Subcutaneous abdominal adipose tissue (tissue), 5 donors: Measurements from ENCODE around the gene DRGX.

Source experiments
- H3K27ac ChIP-seq: one replicate; pipeline ENCODE4 v1.7.0; 2013; ENCODE audit warnings: low read depth, mild to moderate bottlenecking, inconsistent platforms, low read length, moderate library complexity
- H3K27me3 ChIP-seq, 5 donors: one replicate each; pipeline ENCODE4 v1.7.0; 2013; ENCODE audit warnings: low read length in 5 of 5, inconsistent platforms in 1 of 5; ENCODE audit not compliant: control insufficient read depth in 5 of 5, insufficient read depth in 4 of 5
- H3K36me3 ChIP-seq, 5 donors: one replicate each; pipeline ENCODE4 v1.7.0; 2013; ENCODE audit warnings: low read length in 5 of 5; ENCODE audit not compliant: control insufficient read depth in 5 of 5, insufficient read depth in 5 of 5
- H3K4me1 ChIP-seq, 5 donors: one replicate each; pipeline ENCODE4 v1.7.0; 2013; ENCODE audit warnings: low read length in 5 of 5, mild to moderate bottlenecking in 3 of 5, moderate library complexity in 1 of 5; ENCODE audit not compliant: control insufficient read depth in 5 of 5, insufficient read depth in 5 of 5
- H3K4me3 ChIP-seq, 5 donors: one replicate each; pipeline ENCODE4 v1.7.0; 2013; ENCODE audit warnings: low read length in 5 of 5, low read depth in 1 of 5
- H3K9ac ChIP-seq, 5 donors: one replicate each; pipeline ENCODE4 v1.7.0; 2013; ENCODE audit warnings: low read length in 5 of 5, mild to moderate bottlenecking in 4 of 5, moderate library complexity in 3 of 5
- H3K9me3 ChIP-seq, 5 donors: one replicate each; pipeline ENCODE4 v1.7.0; 2013; ENCODE audit warnings: low read length in 5 of 5; ENCODE audit not compliant: control insufficient read depth in 5 of 5
- donor health status: healthy.
- donor health status: healthy.
- donor health status: healthy.
- donor health status: healthy.
- donor health status: healthy.

The DRGX gene

DNA sequence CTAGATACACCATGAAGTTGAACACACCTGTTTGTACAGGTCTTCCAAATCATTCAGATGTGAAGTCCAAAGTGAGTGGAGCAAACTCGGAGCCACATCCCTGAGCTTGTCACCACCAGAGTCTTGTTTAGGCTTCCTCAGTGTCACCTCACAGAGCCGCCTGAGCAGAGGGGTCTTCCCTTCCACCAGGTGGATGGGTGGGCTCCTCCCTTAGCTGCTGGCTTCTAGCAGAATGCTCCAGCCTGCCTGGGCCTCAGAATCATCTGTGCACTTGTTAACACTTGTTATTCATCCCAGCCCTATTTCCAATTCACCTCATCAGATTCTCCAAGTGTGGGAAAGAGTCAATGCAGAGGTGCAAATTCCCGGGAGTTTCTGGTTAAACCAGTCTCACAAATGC, 64.5 kb downstream of the DRGX start:
- peaks cover 0 to 3% (median 0%) of the 10 kb centered on the region in 5 donors for H3K9me3 ChIP-seq
- no peak overlapping the region for H3K4me3 ChIP-seq
- H3K27me3 ChIP-seq = peaks cover 0 to 4% (median 0%) of the 10 kb centered on the region in 5 donors
- H3K36me3 ChIP-seq = no peaks in the 10 kb centered on the region
- no peak overlapping the region for H3K9ac ChIP-seq
- peaks cover 0 to 10% (median 2%) of the 10 kb centered on the region in 5 donors for H3K4me1 ChIP-seq
- no peak overlapping the region for H3K27ac ChIP-seq

DNA sequence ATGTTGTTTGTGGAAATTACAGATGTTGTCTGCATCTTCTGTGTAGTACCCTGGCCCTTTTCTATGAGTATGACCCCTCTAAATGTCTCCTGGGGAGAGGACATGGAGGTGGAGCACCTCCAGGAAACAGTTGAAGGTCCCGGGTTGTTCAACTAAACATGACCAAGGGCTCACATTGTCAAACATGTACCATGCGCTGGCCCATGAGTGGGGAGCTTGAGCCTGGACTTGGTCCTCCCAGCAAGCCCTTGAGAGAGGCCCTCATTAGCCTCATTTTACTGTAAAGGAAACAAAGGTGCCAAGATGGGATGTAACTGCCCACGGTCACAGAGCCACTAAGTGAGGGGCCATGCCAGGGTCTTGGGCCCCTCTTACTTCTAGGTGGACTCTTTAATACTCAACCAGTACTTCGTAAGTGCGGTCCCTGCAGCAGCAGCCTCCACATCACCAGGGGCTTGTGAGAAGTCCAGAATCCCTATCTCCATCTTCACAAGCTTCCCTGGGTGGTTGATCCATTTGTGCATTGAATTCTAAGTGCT, 65.7 kb downstream of the DRGX start:
- H3K4me3 ChIP-seq = no peak overlapping the region
- H3K9me3 ChIP-seq = peaks cover 0 to 3% (median 0%) of the 10 kb centered on the region in 5 donors
- no peak overlapping the region for H3K27ac ChIP-seq
- peaks cover 0 to 4% (median 0%) of the 10 kb centered on the region in 5 donors for H3K27me3 ChIP-seq
- no peak overlapping the region for H3K9ac ChIP-seq
- no peaks in the 10 kb centered on the region for H3K36me3 ChIP-seq
- peaks cover 0 to 10% (median 2%) of the 10 kb centered on the region in 5 donors for H3K4me1 ChIP-seq

DNA sequence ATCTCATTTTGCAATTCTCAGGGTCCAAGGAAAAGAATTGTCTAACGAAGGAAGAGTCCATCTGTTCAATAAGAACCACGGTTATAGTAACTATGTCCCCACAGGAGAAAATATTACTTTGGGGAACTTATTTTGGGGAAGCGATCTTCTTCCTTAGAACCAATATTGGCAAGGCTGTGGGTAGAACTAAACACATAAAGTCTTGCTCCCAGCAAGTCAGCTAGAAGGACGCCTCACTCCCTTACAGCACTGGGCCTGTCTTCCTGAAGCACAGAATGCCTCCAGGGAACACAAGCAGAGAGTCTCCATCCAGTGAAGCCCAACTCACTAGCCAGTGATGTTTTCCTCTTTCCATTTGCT, 66.8 kb downstream of the DRGX start:
- Histone ChIP-seq H3K9me3 (peaks cover 0 to 3% (median 0%) of the 10 kb centered on the region in 5 donors), H3K27ac (no peak overlapping the region), H3K27me3 (peaks cover 0 to 4% (median 0%) of the 10 kb centered on the region in 5 donors), H3K9ac (no peak overlapping the region), H3K36me3 (no peaks in the 10 kb centered on the region), H3K4me1 (peaks cover 0 to 10% (median 2%) of the 10 kb centered on the region in 5 donors), H3K4me3 (no peak overlapping the region)

DNA sequence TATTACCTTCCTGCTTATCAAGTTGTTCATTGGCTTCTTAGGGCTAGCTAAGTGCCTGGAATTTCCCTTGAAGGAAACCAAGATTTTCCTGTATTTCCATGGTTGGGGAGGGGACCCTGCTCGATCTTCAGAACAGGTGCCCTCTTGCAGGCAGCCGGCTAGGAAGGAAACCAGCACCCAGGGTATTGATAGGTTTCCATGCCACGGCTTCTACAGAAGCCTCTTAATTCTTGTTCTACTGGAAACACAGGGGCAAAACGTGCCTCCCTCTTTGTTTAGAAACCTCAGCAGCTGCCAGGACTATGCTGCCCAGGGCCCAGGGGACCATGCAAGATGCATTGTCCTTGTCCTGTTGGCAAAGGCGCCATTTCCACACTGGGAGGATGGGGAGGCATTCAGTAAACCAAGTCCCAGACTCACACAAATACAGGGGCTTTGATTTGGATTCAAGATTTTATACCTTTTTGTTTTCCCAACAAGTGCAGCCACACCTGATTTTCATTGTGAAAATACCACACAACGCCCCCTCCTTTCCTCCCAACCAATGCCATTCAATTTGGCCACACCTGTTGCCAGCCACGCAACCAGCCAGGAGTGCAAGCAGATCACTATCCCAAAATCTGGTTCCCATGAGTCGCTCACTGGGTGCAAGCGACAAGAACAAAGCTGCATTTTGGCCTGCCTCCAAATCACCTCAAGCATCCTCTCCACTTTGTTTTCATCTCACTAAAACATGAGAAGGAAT, 67.3 kb downstream of the DRGX start:
- Histone ChIP-seq H3K9ac (no peak overlapping the region), H3K4me1 (peaks cover 0 to 10% (median 2%) of the 10 kb centered on the region in 5 donors), H3K4me3 (no peak overlapping the region), H3K27me3 (peaks cover 0 to 4% (median 0%) of the 10 kb centered on the region in 5 donors), H3K36me3 (no peaks in the 10 kb centered on the region), H3K27ac (no peak overlapping the region), H3K9me3 (no peaks in the 10 kb centered on the region)

DNA sequence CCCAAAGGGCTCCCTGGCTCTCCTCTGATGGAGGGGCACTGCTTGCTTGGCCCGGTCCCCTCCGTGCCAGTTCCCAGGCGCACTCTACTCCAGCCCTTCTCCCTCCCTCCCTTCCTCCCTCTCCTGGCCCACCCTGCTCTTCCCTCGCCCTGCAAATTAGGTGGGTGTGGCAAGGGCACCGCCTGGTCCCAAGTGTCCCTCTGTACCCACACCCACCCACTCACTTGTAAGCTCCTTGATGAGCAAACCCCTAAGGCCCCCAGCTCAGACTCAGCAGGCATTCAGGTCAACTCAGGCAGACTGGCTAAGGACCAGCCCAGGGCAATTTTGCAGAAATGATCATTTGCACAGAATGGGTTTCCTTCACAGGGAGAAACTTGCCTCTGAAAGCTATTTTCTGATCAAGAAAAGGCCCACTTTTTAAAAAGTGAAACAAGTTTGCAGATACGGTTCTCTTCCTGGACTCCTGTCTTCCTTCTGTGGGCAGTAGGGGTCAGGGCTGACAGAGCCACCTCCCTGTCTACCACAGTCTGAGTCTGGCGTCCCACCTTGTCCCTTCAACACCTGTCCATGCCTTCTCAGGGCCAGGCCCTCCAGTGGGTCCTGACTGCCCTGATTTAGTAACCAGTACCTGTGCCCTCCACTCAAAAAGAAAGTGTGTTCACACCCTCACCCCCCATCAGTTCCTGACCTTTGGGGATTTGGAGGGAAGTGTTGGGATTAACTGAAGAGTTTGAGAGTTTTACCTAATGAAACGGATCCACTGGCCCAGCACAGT, 68.7 kb downstream of the DRGX start:
- H3K27ac ChIP-seq = no peak overlapping the region
- H3K9ac ChIP-seq = no peak overlapping the region
- no peaks in the 10 kb centered on the region for H3K36me3 ChIP-seq
- no peak overlapping the region for H3K4me3 ChIP-seq
- H3K4me1 ChIP-seq = peaks cover 0 to 14% (median 4%) of the 10 kb centered on the region in 5 donors
- peaks cover 0 to 4% (median 0%) of the 10 kb centered on the region in 5 donors for H3K27me3 ChIP-seq
- no peaks in the 10 kb centered on the region for H3K9me3 ChIP-seq

DNA sequence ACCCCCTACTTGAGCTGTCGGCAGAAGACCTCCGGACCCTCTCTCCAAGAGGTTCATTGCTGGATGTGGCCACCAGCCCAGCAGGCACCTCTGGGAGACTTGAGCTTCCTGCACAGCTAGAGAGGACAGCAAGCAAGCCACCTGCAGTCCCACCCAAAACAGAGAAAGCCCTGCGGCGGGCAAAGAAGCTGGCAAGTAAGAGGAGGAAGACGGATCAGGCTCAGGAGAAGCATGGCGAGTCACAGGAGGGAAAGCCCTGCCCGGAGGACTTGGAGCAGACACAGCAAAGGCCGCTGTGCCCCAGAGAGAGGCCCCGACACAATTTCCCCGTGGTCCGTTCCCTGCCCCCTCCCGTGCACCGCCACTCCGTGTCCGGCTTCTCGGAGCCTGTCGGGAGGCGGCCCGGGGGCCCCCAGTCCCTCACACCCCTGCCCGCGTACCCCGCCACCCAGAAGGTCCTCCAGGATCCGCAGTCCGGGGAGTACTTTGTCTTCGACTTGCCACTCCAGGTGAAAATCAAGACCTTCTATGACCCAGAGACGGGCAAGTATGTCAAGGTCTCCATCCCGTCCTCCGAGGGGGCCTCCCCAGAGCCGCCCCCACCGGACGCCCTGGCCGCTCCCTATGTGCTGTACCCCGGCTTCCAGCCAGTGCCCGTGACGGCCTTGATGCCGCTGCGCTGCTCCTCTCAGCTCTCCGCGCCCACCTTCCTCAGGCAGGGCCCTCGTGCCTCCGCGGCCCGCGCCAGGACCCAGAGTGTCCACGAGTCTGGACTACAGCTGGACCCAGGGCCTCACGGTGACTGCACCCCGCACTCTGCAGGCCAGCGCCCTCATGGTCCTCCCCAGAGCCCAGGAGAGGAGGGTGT, 69.7 kb downstream of the DRGX start:
- no peaks in the 10 kb centered on the region for H3K36me3 ChIP-seq
- no peaks in the 10 kb centered on the region for H3K27me3 ChIP-seq
- peaks cover 0 to 14% (median 4%) of the 10 kb centered on the region in 5 donors for H3K4me1 ChIP-seq
- H3K9ac ChIP-seq = no peak overlapping the region
- H3K9me3 ChIP-seq = no peaks in the 10 kb centered on the region
- H3K27ac ChIP-seq = no peak overlapping the region
- H3K4me3 ChIP-seq = no peak overlapping the region

DNA sequence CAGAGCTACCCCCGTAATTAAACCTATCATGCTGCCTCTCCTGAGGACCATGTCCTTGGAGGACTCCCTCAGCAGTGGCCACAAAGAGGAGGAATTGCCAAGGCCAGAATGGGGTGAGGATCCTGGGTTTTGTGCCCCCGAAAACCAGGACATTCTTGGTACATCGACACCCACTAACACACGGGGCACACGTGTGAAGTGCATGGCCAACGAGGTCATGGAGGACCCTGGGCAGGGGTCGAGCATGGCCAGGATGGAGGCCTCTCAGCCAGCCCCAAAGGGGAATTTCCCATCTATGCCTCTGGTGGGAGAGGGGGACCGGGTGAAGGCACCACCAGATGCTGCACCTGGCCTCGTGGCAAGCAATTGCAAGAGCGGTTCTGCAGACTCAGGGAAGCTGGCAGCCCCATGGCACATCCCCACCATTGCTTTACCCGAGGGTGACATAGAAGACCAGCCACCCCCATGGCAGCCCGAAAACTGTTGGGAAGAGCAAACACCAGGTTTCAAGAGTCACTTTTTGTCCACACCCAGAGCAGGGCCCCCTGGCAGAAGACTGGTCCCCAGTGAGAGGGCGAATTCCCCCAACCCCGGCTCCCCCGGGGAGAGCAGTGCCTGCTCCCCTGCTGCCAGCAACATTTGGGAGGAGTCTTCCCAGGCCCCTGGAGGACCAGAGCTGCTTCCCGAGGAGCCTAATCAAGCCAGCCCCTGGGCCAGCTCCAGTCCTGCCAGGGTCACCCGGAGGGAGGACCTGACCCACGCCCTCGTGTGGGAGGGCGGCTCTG, 70.6 kb downstream of the DRGX start:
- Histone ChIP-seq H3K36me3 (no peaks in the 10 kb centered on the region), H3K27ac (no peak overlapping the region), H3K27me3 (no peaks in the 10 kb centered on the region), H3K9me3 (no peaks in the 10 kb centered on the region), H3K4me1 (peaks cover 0 to 14% (median 4%) of the 10 kb centered on the region in 5 donors), H3K4me3 (no peak overlapping the region), H3K9ac (no peak overlapping the region)

DNA sequence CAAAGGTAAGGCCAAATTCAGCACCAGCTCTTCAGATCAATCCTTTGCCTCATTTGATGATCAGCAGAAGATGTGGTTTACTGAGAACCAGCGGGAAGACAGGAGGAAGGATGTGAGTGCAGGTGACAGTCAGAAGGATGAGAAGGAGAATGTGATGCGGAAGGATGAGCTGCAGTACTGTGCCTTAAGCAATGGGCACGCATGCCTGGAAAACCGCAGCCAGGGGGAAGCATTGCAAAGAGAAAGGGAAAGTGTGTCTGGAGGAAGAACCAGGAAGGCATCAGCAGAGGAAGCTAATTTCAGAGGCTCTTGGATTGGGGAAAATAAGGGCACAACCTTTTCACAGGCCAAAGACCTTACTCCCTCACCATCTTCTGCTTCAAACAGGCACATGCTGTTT, 71.2 kb downstream of the DRGX start:
- H3K36me3 ChIP-seq = no peaks in the 10 kb centered on the region
- no peaks in the 10 kb centered on the region for H3K27me3 ChIP-seq
- no peak overlapping the region for H3K27ac ChIP-seq
- no peak overlapping the region for H3K9ac ChIP-seq
- no peak overlapping the region for H3K4me3 ChIP-seq
- H3K9me3 ChIP-seq = no peaks in the 10 kb centered on the region
- H3K4me1 ChIP-seq = peaks cover 0 to 14% (median 4%) of the 10 kb centered on the region in 5 donors

DNA sequence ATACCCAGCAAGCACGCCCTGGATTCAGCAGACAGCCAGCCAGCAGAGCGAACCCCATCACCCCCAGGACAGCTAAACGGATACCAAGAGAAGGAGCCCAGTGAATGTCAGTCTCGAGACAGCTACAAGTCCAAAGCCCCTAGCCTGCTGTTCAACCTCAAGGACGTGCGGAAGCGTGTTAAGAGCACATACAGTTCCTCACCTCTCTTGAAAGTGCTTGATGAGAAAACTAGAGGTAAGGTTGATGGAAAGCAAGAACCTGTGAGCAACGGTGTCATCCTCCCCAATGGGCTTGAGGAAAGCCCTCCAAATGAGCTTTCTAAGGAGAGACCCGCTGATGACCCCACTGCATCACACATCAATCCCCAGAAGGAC, 72.0 kb downstream of the DRGX start:
- no peaks in the 10 kb centered on the region for H3K36me3 ChIP-seq
- no peak overlapping the region for H3K4me3 ChIP-seq
- H3K27me3 ChIP-seq = no peaks in the 10 kb centered on the region
- H3K4me1 ChIP-seq = peaks cover 0 to 10% (median 4%) of the 10 kb centered on the region in 5 donors
- H3K9me3 ChIP-seq = no peaks in the 10 kb centered on the region
- H3K9ac ChIP-seq = no peak overlapping the region
- no peak overlapping the region for H3K27ac ChIP-seq
